A673 (cell line): ENCODE measurements around the gene SAP30L. TPM values are rescaled to one million over a fixed set of nuclear protein-coding genes. Genes with fewer than 3 reads are reported as not detected.

ENCODE experiments used
- BruUV-seq: library from RNA; stranded (reverse); fragments of 400-500 nt; replicated peaks from 2 replicates; lab custom pipeline; 2021; lab: Mats Ljungman, UMichigan
- CTCF ChIA-PET: fragments of 300-600 bp; sonication (Branson Sonifier 250); formaldehyde crosslinking; loops from one replicate; lab custom pipeline; 2022; ENCODE audit warnings: antibody characterized with exemption; lab: Charles Lee
- POLR2A ChIA-PET: fragments of 300-600 bp; sonication (Branson Sonifier 250); formaldehyde crosslinking; loops from one replicate; lab custom pipeline; 2022; ENCODE audit warnings: antibody characterized with exemption; ENCODE audit not compliant: low non-redundant PET; lab: Charles Lee
- DNase-seq: peaks from one replicate; pipeline ENCODE4 v3.0.0-alpha.2; 2015; ENCODE audit warnings: low spot score
- H3K27ac ChIP-seq: fragments of 200-600 bp; sonication (generic); 2 replicates; pipeline ENCODE4 v1.5.1; 2016; ENCODE audit warnings: mixed run types, low read depth, mild to moderate bottlenecking, mixed read lengths, antibody characterized with exemption, low read length; ENCODE audit not compliant: poor library complexity, severe bottlenecking
- H3K27me3 ChIP-seq: fragments of 200-600 bp; sonication (generic); replicated peaks from 2 replicates; pipeline ENCODE4 v1.6.1; 2017; ENCODE audit warnings: mixed run types, low read depth, mild to moderate bottlenecking, mixed read lengths, antibody characterized with exemption, low read length; ENCODE audit not compliant: insufficient read depth, poor library complexity
- H3K36me3 ChIP-seq: fragments of 200-600 bp; sonication (generic); 2 replicates; pipeline ENCODE4 v1.6.1; 2016; ENCODE audit warnings: mixed run types, mild to moderate bottlenecking, mixed read lengths, antibody characterized with exemption, low read length; ENCODE audit not compliant: insufficient read depth, poor library complexity, severe bottlenecking
- H3K4me1 ChIP-seq: fragments of 200-600 bp; sonication (generic); 2 replicates; pipeline ENCODE4 v1.6.1; 2017; ENCODE audit warnings: mixed run types, mild to moderate bottlenecking, mixed read lengths, antibody characterized with exemption, low read length; ENCODE audit not compliant: insufficient read depth, poor library complexity, severe bottlenecking
- H3K4me3 ChIP-seq: fragments of 200-600 bp; sonication (generic); 2 replicates; pipeline ENCODE4 v1.5.1; 2016; ENCODE audit warnings: low read depth, mixed run types, mild to moderate bottlenecking, mixed read lengths, low read length; ENCODE audit not compliant: poor library complexity, severe bottlenecking
- H3K9me3 ChIP-seq: fragments of 200-600 bp; sonication (generic); 2 replicates; pipeline ENCODE4 v1.6.1; 2016; ENCODE audit warnings: mixed run types, low read depth, mild to moderate bottlenecking, mixed read lengths, antibody characterized with exemption, low read length; ENCODE audit not compliant: poor library complexity, severe bottlenecking
- CTCF ChIP-seq: fragments of 300-800, 200-600 bp; sonication (generic); conservative IDR thresholded peaks from 2 replicates; pipeline ENCODE4 v1.5.1; 2017; ENCODE audit warnings: low read depth, mild to moderate bottlenecking, antibody characterized with exemption, low read length, moderate library complexity, mixed read lengths
- EZH2 ChIP-seq: fragments of 200-600 bp; sonication (generic); IDR thresholded peaks from 2 replicates; pipeline ENCODE4 v1.6.1; 2017; ENCODE audit warnings: borderline replicate concordance, low read depth, mild to moderate bottlenecking, mixed read lengths, antibody characterized with exemption, low read length; ENCODE audit not compliant: poor library complexity, severe bottlenecking
- intact Hi-C: fragments of 100-400 bp; cut with micrococcal nuclease; formaldehyde crosslinking; loops from one replicate; pipeline ENCODE4 v1.10.0; 2022; ENCODE audit not compliant: unreplicated experiment
- total RNA-seq: library from RNA; stranded (reverse); gene quantifications from 2 replicates; pipeline ENCODE4 v1.2.3, GENCODE V29; 2021

The SAP30L gene
- total RNA-seq, 1 experiment from 2014 or later: 29.2 TPM

GRCh38 chr5:154486427-154486866 lies 40.6 kb downstream of the SAP30L start:
- Histone ChIP-seq H3K27ac (no peak overlapping the region), H3K4me1 (peaks cover 3% of the 10 kb centered on the region), H3K27me3 (peaks cover 83% of the 10 kb centered on the region), H3K4me3 (no peak overlapping the region), H3K36me3 (no peaks in the 10 kb centered on the region), H3K9me3 (no peaks in the 10 kb centered on the region)
- TF ChIP-seq CTCF (no peak), EZH2 (no peak)
- DNase-seq: no peak
- POLR2A ChIA-PET: interaction anchor here (0.7 kb wide), 1 partner anchor 81 kb away, joined by 4 read pairs; no protein-coding TSS in a partner anchor
- intact Hi-C loops: no loop called here
- CTCF ChIA-PET: no interaction called here
- no TSS peak for BruUV-seq

- peaks cover 3% of the 10 kb centered on the region for H3K4me1 ChIP-seq
- no peak for DNase-seq
- H3K27ac ChIP-seq: no peak overlapping the region
- H3K9me3 ChIP-seq: no peaks in the 10 kb centered on the region
- BruUV-seq: no TSS peak
- intact Hi-C loops: no loop called here
- H3K36me3 ChIP-seq: no peaks in the 10 kb centered on the region
- ChIA-PET CTCF (no interaction called here), POLR2A (no interaction called here)
- peaks cover 72% of the 10 kb centered on the region for H3K27me3 ChIP-seq
- H3K4me3 ChIP-seq: no peak overlapping the region
- TF ChIP-seq EZH2 (no peak), CTCF (no peak)
Observed at GRCh38 chr5:154487541-154487940, 41.7 kb downstream of the SAP30L start.

- BruUV-seq: no TSS peak
- peaks cover 51% of the 10 kb centered on the region for H3K27me3 ChIP-seq
- POLR2A ChIA-PET: no interaction called here
- H3K4me1 ChIP-seq: no peaks in the 10 kb centered on the region
- H3K9me3 ChIP-seq: no peaks in the 10 kb centered on the region
- no peak overlapping the region for H3K27ac ChIP-seq
- DNase-seq: no peak
- CTCF ChIA-PET: no interaction called here
- H3K4me3 ChIP-seq: no peak overlapping the region
- no peaks in the 10 kb centered on the region for H3K36me3 ChIP-seq
- intact Hi-C loops: no loop called here
- TF ChIP-seq CTCF (no peak), EZH2 (no peak)
Observed at GRCh38 chr5:154491941-154492340, 46.1 kb downstream of the SAP30L start.
